Endodermal cell (in vitro differentiated cells): ENCODE results near the gene SOHLH1. TPM values are rescaled to one million over a fixed set of nuclear protein-coding genes. Genes with fewer than 3 reads are reported as not detected.

Experiments used
- DNase-seq: peaks from one replicate; pipeline ENCODE4 v3.0.0-alpha.2; 2017
- H3K27ac ChIP-seq: 2 replicates; pipeline ENCODE4 v1.5.1; 2013; ENCODE audit warnings: mild to moderate bottlenecking, low read depth, low read length, moderate library complexity
- H3K27me3 ChIP-seq: 2 replicates; pipeline ENCODE4 v1.6.1; 2013; ENCODE audit warnings: mild to moderate bottlenecking, low read length, moderate library complexity; ENCODE audit not compliant: insufficient read depth, control insufficient read depth, poor library complexity, severe bottlenecking
- H3K36me3 ChIP-seq: 2 replicates; pipeline ENCODE4 v1.7.0; 2013; ENCODE audit warnings: mild to moderate bottlenecking, low read length, moderate library complexity; ENCODE audit not compliant: control insufficient read depth, insufficient read depth
- H3K4me1 ChIP-seq: one replicate; pipeline ENCODE4 v1.7.0; 2013; ENCODE audit warnings: low read length; ENCODE audit not compliant: control insufficient read depth, insufficient read depth
- H3K4me3 ChIP-seq: 2 replicates; pipeline ENCODE4 v1.5.1; 2013; ENCODE audit warnings: mild to moderate bottlenecking, low read length, moderate library complexity
- H3K9ac ChIP-seq: 2 replicates; pipeline ENCODE4 v1.6.1; 2013; ENCODE audit warnings: mild to moderate bottlenecking, low read length, moderate library complexity; ENCODE audit not compliant: poor library complexity, severe bottlenecking; ENCODE audit errors: extremely low read depth
- H3K9me3 ChIP-seq: 2 replicates; pipeline ENCODE4 v1.6.1; 2013; ENCODE audit warnings: mild to moderate bottlenecking, low read length, moderate library complexity; ENCODE audit not compliant: control insufficient read depth
- H3K27ac Mint-ChIP-seq: 2 replicates; pipeline ENCODE4 v1.8.0; 2020; ENCODE audit warnings: mixed read lengths
- H3K27me3 Mint-ChIP-seq: 2 replicates; pipeline ENCODE4 v1.8.0; 2021; ENCODE audit warnings: mild to moderate bottlenecking, mixed read lengths; ENCODE audit not compliant: insufficient read depth
- H3K36me3 Mint-ChIP-seq: 2 replicates; pipeline ENCODE4 v1.8.0; 2020; ENCODE audit warnings: low read depth, mixed read lengths
- H3K4me1 Mint-ChIP-seq: 2 replicates; pipeline ENCODE4 v1.8.0; 2020; ENCODE audit warnings: mixed read lengths
- H3K4me3 Mint-ChIP-seq: 2 replicates; pipeline ENCODE4 v1.8.0; 2020; ENCODE audit warnings: mild to moderate bottlenecking, moderate library complexity, mixed read lengths
- H3K9me3 Mint-ChIP-seq: 2 replicates; pipeline ENCODE4 v1.8.0; 2020; ENCODE audit warnings: mild to moderate bottlenecking, mixed read lengths
- WGBS, 2 experiments: methylation state at CpG; one replicate each; pipeline versions ENCODE4 v1.1.5 to v1.1.7; 2013; ENCODE audit warnings: missing lambda C conversion rate in 2 of 2, mixed read lengths in 1 of 2; ENCODE audit not compliant: insufficient coverage in 1 of 2, insufficient read length in 1 of 2; 5-methylcytosine and 5-hydroxymethylcytosine counted together
- total RNA-seq, 2 donors: library from RNA; stranded (reverse); fragmentation: NEBNext Ultra II Directional in 1 of 2; extraction: Animal tissue kit (Norgen Biotek cat#: 25700) in 1 of 2; gene quantifications; 2 replicates in 1 of 2; 3 replicates in 1 of 2; pipeline ENCODE4 v1.2.1, GENCODE V29; 2021
- TF ChIP-seq, protein P1 (sequence below): fragments of 200-600 bp; sonication (generic); conservative IDR thresholded peaks from 2 replicates; pipeline ENCODE4 v1.5.0; 2021; ENCODE audit warnings: antibody characterized with exemption, mild to moderate bottlenecking

Gene SOHLH1
- total RNA-seq, 2 donors from 2014 or later = not detected

DNA sequence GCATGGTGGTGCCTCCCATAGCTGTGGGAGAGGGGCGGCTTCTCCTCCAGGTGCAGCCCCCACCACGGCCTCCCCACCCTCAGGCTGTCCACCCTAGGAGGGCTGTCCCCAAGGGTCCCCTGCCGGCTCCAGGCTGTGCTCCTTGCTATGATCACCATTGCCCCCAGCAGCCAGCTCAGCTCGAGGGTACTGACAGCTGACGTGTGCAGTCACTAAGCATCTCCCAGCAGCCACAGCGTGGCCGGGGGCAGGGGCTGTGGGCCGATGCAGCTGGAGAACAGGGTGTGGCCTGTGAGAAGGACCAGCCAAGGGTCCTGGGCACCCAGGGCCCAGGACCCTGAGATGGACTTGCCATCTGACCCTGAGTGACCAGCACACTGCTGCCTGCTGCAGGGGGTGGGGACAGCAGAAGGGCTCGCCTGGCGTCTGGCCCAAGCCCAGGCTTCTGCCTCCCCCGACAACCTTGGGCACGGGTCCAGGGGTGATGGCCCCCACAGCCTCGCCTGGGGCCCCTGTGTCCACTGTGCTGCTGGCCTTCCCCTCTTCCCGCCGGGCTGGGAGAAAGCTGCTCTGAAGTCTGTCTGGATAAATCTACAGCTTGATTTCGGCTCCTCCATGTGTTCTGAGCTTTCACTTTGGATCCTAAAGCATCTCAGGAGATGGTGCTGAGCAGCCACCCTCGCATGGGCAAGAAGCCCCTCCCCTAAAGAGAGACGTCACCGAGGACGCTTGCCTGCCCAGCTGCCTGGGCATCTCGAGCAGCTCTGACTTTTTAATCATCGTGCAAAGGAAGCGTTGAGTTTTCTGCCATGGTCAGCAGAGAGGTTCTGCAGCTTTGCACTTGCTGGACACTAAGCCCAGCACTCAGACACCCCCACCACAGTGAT is 8.2 kb upstream of the SOHLH1 start:
- no peak for DNase-seq
- no peak overlapping the region for H3K9ac ChIP-seq
- Mint-ChIP-seq H3K27ac (no peak overlapping the region), H3K36me3 (no peaks in the 10 kb centered on the region), H3K9me3 (no peaks in the 10 kb centered on the region), H3K4me3 (no peak overlapping the region), H3K27me3 (peaks cover 11% of the 10 kb centered on the region), H3K4me1 (no peaks in the 10 kb centered on the region)
- no peaks in the 10 kb centered on the region for H3K9me3 ChIP-seq
- TF ChIP-seq, protein P1, sequence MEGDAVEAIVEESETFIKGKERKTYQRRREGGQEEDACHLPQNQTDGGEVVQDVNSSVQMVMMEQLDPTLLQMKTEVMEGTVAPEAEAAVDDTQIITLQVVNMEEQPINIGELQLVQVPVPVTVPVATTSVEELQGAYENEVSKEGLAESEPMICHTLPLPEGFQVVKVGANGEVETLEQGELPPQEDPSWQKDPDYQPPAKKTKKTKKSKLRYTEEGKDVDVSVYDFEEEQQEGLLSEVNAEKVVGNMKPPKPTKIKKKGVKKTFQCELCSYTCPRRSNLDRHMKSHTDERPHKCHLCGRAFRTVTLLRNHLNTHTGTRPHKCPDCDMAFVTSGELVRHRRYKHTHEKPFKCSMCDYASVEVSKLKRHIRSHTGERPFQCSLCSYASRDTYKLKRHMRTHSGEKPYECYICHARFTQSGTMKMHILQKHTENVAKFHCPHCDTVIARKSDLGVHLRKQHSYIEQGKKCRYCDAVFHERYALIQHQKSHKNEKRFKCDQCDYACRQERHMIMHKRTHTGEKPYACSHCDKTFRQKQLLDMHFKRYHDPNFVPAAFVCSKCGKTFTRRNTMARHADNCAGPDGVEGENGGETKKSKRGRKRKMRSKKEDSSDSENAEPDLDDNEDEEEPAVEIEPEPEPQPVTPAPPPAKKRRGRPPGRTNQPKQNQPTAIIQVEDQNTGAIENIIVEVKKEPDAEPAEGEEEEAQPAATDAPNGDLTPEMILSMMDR = no peak
- no peaks in the 10 kb centered on the region for H3K36me3 ChIP-seq
- H3K27ac ChIP-seq = no peak overlapping the region
- H3K27me3 ChIP-seq = peaks cover 9% of the 10 kb centered on the region
- H3K4me1 ChIP-seq = no peaks in the 10 kb centered on the region
- no peak overlapping the region for H3K4me3 ChIP-seq
- WGBS, 2 experiments = 66 to 74% methylated on average over 19 to 23 of the region's 23 CpGs

- Histone ChIP-seq H3K36me3 (no peaks in the 10 kb centered on the region), H3K27ac (no peak overlapping the region), H3K4me1 (no peaks in the 10 kb centered on the region), H3K9me3 (no peaks in the 10 kb centered on the region), H3K9ac (no peak overlapping the region), H3K27me3 (peaks cover 14% of the 10 kb centered on the region), H3K4me3 (no peak overlapping the region)
- Mint-ChIP-seq H3K27me3 (peaks cover 10% of the 10 kb centered on the region), H3K4me1 (no peaks in the 10 kb centered on the region), H3K4me3 (no peak overlapping the region), H3K9me3 (no peaks in the 10 kb centered on the region), H3K36me3 (no peaks in the 10 kb centered on the region), H3K27ac (no peak overlapping the region)
- DNase-seq = no peak
- 89 to 93% methylated on average over 5 to 9 of the region's 9 CpGs for WGBS, 2 experiments
- TF ChIP-seq, protein P1 = no peak
Measured at GRCh38 chr9:135706288-135706687, 7.0 kb upstream of the SOHLH1 start.

DNA sequence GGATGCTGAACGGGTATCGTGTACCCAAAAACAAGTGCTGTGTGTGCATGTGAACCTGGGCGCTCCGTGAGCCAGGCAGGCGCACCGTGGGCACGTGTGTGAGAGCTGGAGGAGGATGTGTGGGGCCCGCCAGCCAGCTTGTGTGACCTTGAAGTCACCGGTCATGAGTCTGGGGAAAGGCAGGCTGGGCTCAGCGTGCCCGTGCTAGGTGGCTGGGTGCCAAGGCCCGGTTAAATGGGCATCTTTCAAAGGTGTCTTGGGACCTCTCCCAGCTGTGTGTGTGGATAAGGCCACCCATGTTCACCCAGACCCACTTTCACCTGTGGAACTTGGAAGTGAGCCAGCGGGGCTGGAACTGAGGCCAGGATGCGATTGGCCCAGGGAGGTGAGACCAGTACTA is 6.1 kb upstream of the SOHLH1 start:
- Mint-ChIP-seq H3K4me1 (no peaks in the 10 kb centered on the region), H3K9me3 (no peaks in the 10 kb centered on the region), H3K27ac (no peak overlapping the region), H3K36me3 (no peaks in the 10 kb centered on the region), H3K4me3 (no peak overlapping the region), H3K27me3 (peaks cover 10% of the 10 kb centered on the region)
- Histone ChIP-seq H3K9me3 (no peaks in the 10 kb centered on the region), H3K27ac (no peak overlapping the region), H3K27me3 (peaks cover 14% of the 10 kb centered on the region), H3K4me3 (no peak overlapping the region), H3K4me1 (no peaks in the 10 kb centered on the region), H3K36me3 (no peaks in the 10 kb centered on the region), H3K9ac (no peak overlapping the region)
- WGBS, 2 experiments = 92% methylated on average over 12 to 14 of the region's 14 CpGs
- DNase-seq = no peak
- TF ChIP-seq, protein P1 = no peak
